ENCODE measurements around the gene DNER. TPM values are rescaled to one million over a fixed set of nuclear protein-coding genes. Genes with fewer than 3 reads are reported as not detected.
"Not testable (repeated sequence)": the region's sequence is repeated elsewhere in the genome, so short reads cannot be mapped to it uniquely, and the experiment has no call there.

Gene DNER
- total RNA-seq, 1 donor from 2014 or later = 1.3 TPM

- no peak for DNase-seq
Observed at GRCh38 chr2:229387866-229388265, 326.5 kb downstream of the DNER start.

DNA sequence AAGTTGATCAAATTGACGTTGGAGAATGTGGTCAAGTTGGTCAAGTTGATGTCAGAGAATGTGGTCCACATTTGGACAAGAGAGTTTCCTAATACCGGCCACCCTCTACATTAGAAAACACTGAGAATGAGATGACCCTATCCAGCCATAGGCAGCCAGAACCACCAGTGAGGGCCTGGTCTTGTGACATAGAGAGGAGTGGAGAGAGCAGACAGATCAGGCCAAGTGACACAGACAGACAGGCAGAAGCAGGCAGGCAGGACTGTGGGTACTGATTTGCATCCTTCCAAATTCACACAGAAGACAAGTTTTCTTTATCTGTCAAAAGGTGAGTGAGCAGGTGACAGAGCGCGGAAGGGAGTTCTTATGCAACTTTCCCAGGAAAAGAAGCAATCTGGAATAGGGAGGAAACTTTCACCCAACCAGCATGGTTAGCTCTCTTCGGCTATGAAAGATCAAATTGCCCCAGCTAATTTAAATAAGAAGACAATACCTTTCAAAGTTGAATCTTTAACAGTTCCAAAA is 334.2 kb downstream of the DNER start:
- DNase-seq = no peak

DNA sequence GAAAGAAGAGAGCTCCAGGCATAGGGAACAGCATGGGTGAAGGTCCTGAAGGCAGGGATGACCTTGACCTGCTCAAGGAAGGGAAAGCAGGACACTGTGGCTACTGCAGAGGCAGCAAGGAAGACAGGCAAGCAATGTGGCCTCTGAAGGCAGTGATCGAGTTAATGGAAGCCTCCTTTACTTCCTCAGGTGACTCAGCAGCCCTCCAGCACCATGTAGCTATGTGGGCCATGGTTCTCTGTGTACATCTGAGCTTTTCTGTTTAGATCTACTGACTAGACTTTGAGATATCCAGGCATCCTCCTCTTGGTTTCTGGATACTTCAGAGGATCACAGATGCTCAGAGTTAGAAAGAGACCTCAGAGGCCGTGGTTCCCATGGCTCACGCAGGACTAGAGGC is 336.0 kb downstream of the DNER start:
- no peak for DNase-seq

DNA sequence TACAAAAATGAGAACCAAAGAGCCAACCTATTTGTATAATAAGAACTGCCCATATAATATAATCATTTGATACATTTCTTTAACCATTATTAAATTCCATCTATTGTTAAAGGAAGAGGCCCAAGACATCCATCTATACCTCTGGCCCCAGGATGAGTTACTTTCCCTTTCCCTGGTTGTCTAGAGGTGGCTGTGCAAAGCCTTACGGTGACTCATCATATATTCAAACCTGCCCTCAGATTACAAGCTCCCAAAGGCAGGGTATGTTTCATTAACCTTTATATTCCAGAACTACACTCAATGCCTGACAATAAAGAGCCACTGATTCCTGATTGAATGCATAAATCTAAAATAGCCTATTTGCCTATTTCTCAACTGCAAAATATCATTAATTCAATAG is 337.5 kb downstream of the DNER start:
- DNase-seq = no peak

DNA sequence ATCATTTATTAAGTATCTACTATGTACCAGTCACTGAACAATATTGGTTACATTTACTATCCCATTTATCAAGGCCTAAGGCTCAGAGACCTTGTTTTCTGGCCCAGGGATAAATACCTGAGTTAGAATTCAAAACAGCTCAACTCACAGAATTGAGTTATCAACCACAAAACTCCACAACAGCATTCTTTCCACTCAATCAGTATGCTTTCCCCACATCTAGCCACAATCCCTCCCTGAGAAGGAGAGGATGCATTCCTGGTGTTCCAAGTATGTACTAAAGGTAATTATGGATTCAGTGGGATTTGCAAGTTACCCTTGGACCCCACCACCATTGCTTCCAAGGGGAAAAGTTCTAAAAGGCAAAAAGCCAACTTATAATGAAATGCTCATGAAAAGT is 339.1 kb downstream of the DNER start:
- no peak for DNase-seq

- DNase-seq = not testable (repeated sequence)
Observed at GRCh38 chr2:229373311-229373710, 341.0 kb downstream of the DNER start.

DNA sequence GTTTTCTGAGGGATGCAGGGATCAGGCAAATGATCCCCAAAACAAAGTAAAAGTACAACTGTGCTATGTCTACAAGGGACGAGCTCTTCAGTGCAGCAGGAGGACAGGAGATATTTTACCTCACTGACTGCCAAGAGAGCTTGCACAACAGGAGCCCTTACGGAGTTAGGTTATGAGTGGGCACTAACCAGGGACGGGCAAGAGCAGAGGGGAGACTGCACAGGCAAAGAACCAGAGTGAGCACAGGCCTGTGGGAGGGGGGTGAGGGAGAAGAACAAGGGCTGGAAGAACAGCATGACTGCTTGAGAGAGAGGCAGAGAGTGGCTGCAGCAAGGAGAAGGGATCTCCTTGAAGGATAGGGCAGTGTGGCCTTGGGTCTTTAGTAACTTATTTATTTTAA is 342.1 kb downstream of the DNER start:
- DNase-seq = no peak

- DNase-seq = no peak
Observed at GRCh38 chr2:229371086-229371485, 343.3 kb downstream of the DNER start.

- DNase-seq = peak; percentile 61
Observed at GRCh38 chr2:229370509-229370908, 343.8 kb downstream of the DNER start.

DNA sequence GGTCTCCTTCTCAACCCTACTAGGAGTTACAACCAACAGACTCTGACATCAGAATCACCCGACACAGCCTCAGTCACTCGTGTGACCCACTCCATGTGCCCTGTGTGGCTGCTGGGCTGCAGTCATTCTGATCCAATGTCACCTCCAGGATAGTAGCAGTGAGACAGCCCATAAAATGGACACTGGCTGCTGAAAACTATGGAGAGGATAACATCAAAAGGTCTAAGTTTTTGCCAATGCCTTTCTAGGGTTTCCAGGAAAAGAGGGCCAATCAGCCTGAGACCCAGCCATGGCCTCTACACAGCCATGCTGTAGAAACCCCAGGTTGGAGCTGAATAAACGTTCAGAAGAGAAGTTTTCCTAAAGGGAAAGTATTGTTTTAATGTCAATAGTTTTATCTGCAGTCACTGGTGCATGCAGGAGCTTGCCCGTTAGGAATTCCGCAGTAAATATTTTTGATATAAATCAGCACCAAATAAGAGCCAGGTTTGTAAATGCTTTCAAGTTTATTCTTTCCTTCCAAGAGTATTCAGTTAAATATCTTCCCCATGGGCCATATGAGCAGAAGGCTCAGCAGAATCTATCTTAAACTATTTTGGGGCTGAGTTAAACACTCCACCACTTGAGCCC is 351.1 kb downstream of the DNER start:
- DNase-seq = no peak

GRCh38 chr2:229350883-229351282 is 363.5 kb downstream of the DNER start:
- DNase-seq = no peak

GRCh38 chr2:229350117-229350805 is 364.1 kb downstream of the DNER start:
- no peak for DNase-seq

DNA sequence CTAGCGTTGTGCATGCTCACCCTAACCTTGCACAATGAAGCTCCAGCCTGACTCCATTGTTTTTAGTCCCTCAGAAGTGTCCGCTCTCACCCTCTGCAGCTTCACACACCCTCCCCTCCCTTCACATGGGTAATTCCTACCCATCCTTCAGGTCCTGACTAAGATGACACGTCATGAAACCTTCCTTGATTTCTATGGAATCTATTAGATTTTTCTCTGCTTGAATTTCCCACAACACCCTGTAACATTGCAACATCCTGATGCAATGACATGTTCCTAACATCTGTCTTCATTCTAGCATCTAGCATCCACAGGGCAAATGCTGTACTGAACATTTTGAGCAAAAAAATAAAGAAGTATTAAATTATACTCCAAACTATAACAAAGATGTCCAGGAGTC is 366.2 kb downstream of the DNER start:
- no peak for DNase-seq

DNA sequence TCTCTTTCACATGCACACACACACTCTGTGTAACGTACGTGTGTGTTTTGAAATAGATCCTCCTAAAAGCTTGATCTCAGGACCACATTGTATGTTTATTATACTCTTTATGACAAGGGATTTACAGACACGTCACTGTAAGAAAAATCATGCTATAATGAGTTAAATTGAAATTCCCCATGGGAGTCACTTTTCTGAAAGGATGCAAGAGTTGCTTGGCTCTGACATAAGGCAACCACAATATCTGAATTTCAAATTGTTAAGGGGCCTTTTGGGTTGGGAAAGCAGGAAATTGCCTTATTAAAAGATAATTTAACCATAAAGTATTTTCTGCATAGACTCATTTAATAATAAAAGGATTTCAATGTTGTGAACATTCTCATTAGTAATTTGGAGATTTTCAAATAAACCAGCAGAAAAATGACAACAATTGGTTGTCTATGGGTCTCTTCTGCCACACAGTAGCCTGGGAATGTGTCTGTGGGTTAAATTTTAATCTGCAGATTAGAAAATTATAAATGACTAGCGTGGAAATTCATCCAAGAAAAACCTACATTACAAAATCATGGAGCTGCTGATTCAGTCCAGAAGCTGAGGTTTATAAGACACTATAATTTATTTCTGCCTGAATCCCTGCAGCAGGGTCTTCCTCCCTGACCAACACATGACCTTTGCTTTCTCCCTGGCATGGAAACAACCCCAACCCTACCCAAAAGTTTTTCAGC is 367.4 kb downstream of the DNER start:
- no peak for DNase-seq

DNA sequence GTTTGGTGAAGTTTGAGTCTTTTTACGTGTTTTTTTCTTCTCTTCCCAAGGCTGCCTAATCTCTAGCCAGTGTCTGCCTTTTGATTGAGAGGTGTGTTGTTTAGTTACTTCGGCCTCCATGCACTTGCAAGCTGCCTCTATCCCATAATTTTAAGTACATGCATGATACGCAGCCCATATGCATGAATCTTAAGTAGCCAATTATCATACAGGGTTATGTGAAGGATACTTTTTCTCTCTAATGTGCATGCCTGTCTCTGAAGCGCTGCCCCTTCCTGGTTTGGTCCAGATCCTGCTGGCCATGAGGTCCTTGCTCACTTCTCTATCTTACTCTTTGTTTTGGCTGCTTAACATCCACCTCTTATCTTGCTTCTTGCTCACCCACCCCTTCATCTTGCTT is 369.4 kb downstream of the DNER start:
- no peak for DNase-seq

DNA sequence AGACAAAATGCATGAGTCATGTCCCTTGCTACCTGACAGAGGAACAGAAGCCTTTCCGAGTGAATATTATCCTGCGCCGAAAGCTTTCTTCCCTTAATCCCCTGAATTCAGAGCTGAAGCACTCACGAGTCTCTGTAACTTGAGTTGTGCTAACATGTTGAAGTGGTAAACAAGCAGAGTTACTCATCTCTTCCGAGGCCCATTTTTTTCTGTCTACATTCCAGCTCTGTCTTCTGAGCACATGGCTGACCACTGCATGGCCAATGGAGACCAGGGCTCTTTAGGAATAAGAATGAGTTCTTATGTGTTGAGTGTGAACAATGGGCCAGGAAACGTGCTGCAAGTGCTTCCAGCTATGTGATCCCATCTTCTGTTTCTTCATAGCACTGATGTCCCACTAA is 370.2 kb downstream of the DNER start:
- peak; percentile 59 for DNase-seq

- no peak for DNase-seq
Observed at GRCh38 chr2:229343661-229344060, 370.7 kb downstream of the DNER start.

DNA sequence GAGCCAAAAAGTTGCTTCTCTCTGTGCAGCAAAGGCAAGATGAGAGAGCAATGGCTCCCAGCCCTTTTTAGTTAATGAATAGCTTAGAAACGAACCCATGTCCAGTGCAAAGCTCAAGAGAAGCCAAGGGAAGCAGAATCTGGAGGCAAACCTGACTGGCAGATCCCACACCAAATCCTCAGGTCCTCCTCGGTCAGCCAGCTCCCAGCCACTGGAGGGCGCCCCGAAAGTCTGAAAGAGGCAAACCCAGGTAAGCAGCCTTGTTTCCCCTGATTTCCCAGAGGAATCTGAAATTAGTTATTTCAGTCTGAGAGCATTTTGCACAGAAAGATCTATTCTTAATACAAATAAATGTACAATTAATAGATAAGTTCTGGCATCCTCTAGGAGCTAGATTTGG is 372.0 kb downstream of the DNER start:
- no peak for DNase-seq

DNA sequence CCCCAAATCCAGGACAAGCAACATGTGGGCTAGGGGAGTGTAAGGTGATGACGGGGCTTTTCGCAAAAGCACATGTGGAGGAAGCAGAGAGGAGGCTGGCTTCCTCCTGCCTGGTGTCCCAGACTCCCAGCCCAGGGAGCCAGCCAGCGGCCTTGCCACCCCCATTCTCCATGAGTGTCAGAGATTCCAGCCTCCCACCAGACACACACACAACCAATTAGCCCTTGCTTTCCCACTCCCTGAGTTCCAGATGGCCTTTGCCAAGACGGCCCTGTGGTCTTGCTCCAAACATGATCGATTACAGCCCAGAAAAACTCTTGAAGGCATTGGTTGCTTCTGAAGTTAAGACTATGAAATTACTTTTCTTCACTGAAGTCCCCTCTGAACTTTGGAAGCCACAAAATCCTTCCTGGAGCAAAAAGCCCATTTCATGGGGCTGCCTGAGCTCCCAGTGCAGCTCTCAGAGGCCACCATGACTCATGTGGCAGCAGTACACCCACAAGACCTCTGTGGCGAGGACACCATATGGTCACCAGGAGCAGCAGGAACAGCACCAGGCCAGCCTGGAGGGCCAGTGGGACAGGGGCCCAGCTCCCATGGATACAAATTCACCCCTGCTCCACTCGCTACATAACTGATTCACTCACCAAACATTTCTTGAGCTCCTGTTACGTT is 374.1 kb downstream of the DNER start:
- no peak for DNase-seq

DNA sequence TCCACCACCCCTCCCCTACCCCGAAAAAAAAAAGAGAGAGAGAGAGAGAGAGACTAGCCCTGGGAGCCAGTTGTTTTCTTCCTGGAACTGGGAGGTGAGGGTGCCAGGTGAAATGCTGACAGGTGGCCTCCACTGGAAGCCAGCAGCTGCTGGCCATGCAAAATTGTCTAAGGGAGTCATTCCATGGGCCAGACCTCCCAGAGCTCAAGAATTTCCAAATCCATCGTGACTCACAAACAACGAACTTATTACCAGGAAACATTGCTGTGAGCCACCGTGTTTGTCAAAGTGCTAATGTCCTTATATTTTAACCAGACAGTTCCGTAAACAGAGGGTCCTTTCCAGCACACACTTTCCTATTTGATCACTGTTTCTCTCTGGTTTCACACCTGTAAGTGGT is 374.7 kb downstream of the DNER start:
- no peak for DNase-seq

GRCh38 chr2:229339171-229339570 is 375.2 kb downstream of the DNER start:
- not testable (repeated sequence) for DNase-seq

DNA sequence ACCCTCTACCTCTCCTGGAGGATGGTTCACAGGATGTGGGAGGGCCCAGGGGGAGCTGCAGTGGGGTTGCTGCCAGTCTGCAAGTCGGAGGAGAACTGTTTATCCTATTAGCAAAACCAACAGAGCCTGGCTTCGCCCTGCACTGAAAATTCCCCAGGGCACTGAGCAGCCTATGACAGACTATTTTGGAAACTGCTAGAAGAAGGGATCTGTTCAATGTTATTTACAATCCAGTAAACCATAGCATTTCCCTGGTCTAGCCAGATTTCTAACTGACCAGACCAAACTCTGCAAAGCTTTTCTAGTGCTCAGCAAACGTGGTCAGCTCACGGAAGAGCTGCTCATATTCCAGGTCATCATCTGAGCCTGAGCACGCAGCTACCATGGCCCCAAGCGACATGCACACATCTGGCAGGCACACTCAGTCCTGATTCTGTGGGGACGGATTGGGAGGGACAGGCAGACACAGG is 378.4 kb downstream of the DNER start:
- DNase-seq = peak; percentile 52

GRCh38 chr2:229335330-229335729 is 379.0 kb downstream of the DNER start:
- no peak for DNase-seq

Measured in tongue (tissue), 2 donors.